Peyer's patch (tissue), 4 donors: ENCODE data around the gene PRELP. TPM values are rescaled to one million over a fixed set of nuclear protein-coding genes. Genes with fewer than 3 reads are reported as not detected.

Experiments
- DNase-seq, 3 donors: peaks; one replicate each; pipeline ENCODE4 v3.0.0-alpha.2; 2017 to 2019
- H3K27ac ChIP-seq, 4 donors: fragments of 200-600 bp; sonication (generic); one replicate each; pipeline ENCODE4 v1.5.1; 2016 to 2019
- H3K27me3 ChIP-seq, 2 donors: fragments of 200-600 bp; sonication (generic); one replicate each; pipeline ENCODE4 v1.5.1; 2019
- H3K36me3 ChIP-seq, 3 donors: fragments of 200-600 bp; sonication (generic); one replicate each; pipeline ENCODE4 v1.5.1; 2016 to 2019
- H3K4me1 ChIP-seq, 4 donors: fragments of 200-600 bp; sonication (generic); one replicate each; pipeline ENCODE4 v1.5.1; 2016 to 2019
- H3K4me3 ChIP-seq, 4 donors: fragments of 200-600 bp; sonication (generic); 1 replicate in 3 of 4; 2 replicates in 1 of 4; pipeline ENCODE4 v1.5.1; 2016 to 2019; ENCODE audit warnings: mild to moderate bottlenecking in 1 of 4
- H3K9me3 ChIP-seq, 4 donors: fragments of 200-600 bp; sonication (generic); one replicate each; pipeline ENCODE4 v1.5.1; 2016 to 2019; ENCODE audit warnings: mild to moderate bottlenecking in 1 of 4
- POLR2A ChIP-seq, 2 donors: fragments of 450-650 bp; IDR thresholded peaks; one replicate each; pipeline ENCODE4 v1.5.1; 2017; ENCODE audit warnings: antibody characterized with exemption in 2 of 2, mild to moderate bottlenecking in 2 of 2, moderate library complexity in 2 of 2
- total RNA-seq, 4 donors: library from RNA; depleted of rRNA; stranded (reverse); fragments of >200 nt; gene quantifications; one replicate each; pipeline ENCODE4 v1.1.0, GENCODE V29; 2016
- TF ChIP-seq, protein P1 (sequence below), 6 experiments: fragments of 450-650 bp in 4 of 6; fragments of 200-600 bp in 2 of 6; sonication (generic) in 1 of 6; IDR thresholded peaks; one replicate each; pipeline ENCODE4 v1.5.1; 2017 to 2019; ENCODE audit warnings: antibody characterized with exemption in 6 of 6, mild to moderate bottlenecking in 3 of 6, moderate library complexity in 1 of 6

The PRELP gene
- total RNA-seq, 4 donors from 2014 or later: 4.2 to 38.3 (median 18.0) TPM

DNA sequence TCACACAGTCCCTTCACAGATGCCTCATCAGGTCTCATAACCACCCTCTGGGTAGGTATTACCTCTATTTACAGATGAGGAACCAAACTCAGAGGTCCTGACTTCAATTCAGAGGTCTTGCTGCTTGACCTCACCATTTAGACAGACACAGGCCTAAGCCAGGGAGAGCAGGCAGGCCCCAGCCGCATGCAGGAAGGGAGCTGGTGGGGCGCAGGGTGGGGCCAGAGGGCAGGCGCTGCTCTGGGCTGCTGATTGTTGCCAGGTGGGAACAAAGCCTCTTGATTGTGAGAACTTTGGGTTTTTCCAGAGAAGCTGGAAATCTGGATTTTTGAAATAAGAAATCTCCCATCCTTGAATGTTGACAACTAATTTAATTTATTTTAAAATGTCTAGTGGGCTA is 19.9 kb upstream of the PRELP start:
- Histone ChIP-seq H3K27ac (no peak overlapping the region), H3K9me3 (no peaks in the 10 kb centered on the region), H3K4me3 (no peak overlapping the region), H3K36me3 (no peaks in the 10 kb centered on the region), H3K4me1 (no peaks in the 10 kb centered on the region), H3K27me3 (no peaks in the 10 kb centered on the region)
- DNase-seq: no peak
- no peak for TF ChIP-seq POLR2A (IDR thresholded peaks at IDR 0.05)
- TF ChIP-seq, protein P1, sequence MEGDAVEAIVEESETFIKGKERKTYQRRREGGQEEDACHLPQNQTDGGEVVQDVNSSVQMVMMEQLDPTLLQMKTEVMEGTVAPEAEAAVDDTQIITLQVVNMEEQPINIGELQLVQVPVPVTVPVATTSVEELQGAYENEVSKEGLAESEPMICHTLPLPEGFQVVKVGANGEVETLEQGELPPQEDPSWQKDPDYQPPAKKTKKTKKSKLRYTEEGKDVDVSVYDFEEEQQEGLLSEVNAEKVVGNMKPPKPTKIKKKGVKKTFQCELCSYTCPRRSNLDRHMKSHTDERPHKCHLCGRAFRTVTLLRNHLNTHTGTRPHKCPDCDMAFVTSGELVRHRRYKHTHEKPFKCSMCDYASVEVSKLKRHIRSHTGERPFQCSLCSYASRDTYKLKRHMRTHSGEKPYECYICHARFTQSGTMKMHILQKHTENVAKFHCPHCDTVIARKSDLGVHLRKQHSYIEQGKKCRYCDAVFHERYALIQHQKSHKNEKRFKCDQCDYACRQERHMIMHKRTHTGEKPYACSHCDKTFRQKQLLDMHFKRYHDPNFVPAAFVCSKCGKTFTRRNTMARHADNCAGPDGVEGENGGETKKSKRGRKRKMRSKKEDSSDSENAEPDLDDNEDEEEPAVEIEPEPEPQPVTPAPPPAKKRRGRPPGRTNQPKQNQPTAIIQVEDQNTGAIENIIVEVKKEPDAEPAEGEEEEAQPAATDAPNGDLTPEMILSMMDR (IDR thresholded peaks at IDR 0.05): no peak

DNA sequence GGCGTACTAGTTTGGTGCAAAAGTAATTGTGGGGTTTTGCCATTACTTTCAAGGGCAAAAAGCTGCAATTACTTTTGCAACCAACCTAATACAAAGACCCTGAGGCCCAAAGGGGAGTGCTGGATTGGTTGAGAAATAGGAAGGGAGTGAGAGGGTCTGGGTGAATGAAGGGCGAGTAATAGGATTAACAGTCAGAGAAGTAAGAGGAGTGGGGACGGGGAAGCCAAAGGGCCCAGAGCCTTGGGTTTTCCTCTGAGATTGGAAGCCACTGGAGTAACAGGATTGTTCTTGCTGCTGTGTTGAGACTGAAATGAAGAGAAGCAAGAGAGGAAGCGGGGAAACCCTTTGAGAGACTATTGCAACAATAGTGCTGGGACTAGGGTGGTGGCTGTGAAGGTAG is 19.0 kb upstream of the PRELP start:
- no peaks in the 10 kb centered on the region for H3K27me3 ChIP-seq
- DNase-seq: no peak
- no peak overlapping the region for H3K27ac ChIP-seq
- H3K9me3 ChIP-seq: no peaks in the 10 kb centered on the region
- H3K4me1 ChIP-seq: no peaks in the 10 kb centered on the region
- TF ChIP-seq POLR2A (IDR thresholded peaks at IDR 0.05): no peak
- TF ChIP-seq, protein P1 (IDR thresholded peaks at IDR 0.05): no peak
- H3K36me3 ChIP-seq: no peaks in the 10 kb centered on the region
- no peak overlapping the region for H3K4me3 ChIP-seq

DNA sequence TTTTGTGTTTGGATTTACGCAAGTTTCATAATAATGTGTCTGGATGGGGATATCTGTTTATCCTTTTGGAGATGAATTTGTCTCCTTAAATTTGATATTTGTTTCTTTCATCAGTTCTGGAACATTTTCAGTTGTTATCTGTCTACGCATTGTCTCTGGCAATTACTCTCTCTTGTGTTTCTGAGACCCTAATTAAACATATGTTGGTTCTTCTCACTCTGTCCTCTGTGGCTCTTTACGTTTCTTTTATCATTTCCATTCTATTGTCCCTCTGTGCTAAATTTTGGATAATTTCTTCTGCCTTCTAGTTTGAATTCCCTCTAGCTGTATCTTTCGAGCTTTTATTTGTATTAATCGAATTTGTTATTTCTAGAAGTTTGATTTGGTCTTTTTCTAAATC is 17.5 kb upstream of the PRELP start:
- H3K27me3 ChIP-seq: no peaks in the 10 kb centered on the region
- DNase-seq: no peak
- no peak overlapping the region for H3K4me3 ChIP-seq
- no peak for TF ChIP-seq POLR2A (IDR thresholded peaks at IDR 0.05)
- TF ChIP-seq, protein P1 (IDR thresholded peaks at IDR 0.05): no peak
- no peaks in the 10 kb centered on the region for H3K36me3 ChIP-seq
- no peak overlapping the region for H3K27ac ChIP-seq
- no peaks in the 10 kb centered on the region for H3K9me3 ChIP-seq
- no peaks in the 10 kb centered on the region for H3K4me1 ChIP-seq

DNA sequence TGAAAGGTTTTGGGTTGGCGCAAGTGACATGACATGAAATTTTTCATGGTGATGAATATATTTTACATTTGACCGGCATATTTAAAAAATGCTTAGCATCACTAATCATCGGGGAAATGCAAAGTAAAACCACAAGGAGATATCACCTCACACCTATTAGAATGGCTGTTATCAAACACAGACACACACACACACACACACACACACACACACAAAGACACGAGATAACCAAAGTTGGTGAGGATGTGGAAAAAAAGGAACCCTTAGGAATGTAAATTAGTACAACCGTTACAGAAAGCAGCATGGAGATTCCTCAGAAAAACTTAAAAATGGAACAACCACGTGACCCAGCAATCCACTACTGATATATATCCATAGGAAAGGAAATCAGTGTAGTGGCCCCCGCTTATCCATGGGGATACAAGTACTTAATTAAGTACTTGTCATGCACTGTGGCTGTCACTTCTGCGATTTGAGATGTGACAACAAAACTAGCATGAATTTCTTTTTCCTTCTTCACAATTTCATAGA is 15.9 kb upstream of the PRELP start:
- H3K27me3 ChIP-seq: no peaks in the 10 kb centered on the region
- no peak overlapping the region for H3K27ac ChIP-seq
- H3K4me3 ChIP-seq: no peak overlapping the region
- no peaks in the 10 kb centered on the region for H3K36me3 ChIP-seq
- no peaks in the 10 kb centered on the region for H3K4me1 ChIP-seq
- TF ChIP-seq, protein P1 (IDR thresholded peaks at IDR 0.05): no peak
- no peak for TF ChIP-seq POLR2A (IDR thresholded peaks at IDR 0.05)
- H3K9me3 ChIP-seq: no peaks in the 10 kb centered on the region
- DNase-seq: peak in 1 of 3 donors; percentile 2

DNA sequence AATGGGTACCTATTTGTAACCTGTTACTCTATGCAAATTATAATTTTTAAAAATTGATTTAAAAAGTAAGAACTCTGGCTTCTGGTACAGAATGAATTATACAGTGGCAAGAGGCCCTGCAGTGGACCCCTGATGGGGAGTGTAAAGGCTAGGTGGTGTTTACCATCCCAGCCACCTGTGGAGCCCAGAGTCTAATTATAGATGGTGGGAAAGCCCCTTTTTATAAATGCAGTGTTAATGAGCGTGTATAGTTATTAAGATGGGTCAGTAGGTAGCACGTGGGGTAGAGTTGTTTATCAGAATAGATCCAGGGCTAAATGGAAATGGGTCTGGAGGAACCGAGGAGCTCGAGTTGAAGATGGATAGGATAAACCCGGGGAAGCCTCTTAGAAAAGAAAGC is 13.9 kb upstream of the PRELP start:
- H3K4me1 ChIP-seq: peaks cover 0 to 11% (median 0%) of the 10 kb centered on the region in 4 donors
- no peaks in the 10 kb centered on the region for H3K9me3 ChIP-seq
- H3K27ac ChIP-seq: no peak overlapping the region
- H3K4me3 ChIP-seq: no peak overlapping the region
- no peaks in the 10 kb centered on the region for H3K36me3 ChIP-seq
- DNase-seq: no peak
- no peaks in the 10 kb centered on the region for H3K27me3 ChIP-seq
- TF ChIP-seq, protein P1 (IDR thresholded peaks at IDR 0.05): no peak
- TF ChIP-seq POLR2A (IDR thresholded peaks at IDR 0.05): no peak

DNA sequence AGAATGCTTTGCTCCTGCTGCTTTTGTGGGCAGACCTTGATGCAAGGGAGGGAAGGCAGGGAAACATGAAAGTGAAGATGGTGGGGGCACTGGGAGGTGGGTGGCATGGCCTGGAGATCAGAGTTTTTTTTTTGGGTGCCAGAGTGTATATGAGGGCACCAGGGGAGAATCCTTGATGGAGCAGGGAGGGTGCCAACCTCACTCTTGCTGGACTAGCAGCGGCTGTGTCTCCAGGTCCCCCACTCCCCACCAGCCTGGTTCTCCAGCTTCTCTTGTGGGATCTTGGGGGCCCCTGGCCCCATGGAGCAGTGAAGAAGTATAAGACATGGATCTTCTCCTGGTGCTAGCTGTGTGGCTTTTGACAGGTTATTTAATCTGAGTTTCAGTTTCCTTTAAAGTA is 13.5 kb upstream of the PRELP start:
- H3K9me3 ChIP-seq: no peaks in the 10 kb centered on the region
- H3K36me3 ChIP-seq: no peaks in the 10 kb centered on the region
- no peaks in the 10 kb centered on the region for H3K27me3 ChIP-seq
- no peak for DNase-seq
- peaks cover 0 to 11% (median 1%) of the 10 kb centered on the region in 4 donors for H3K4me1 ChIP-seq
- no peak overlapping the region for H3K4me3 ChIP-seq
- H3K27ac ChIP-seq: no peak overlapping the region
- TF ChIP-seq, protein P1 (IDR thresholded peaks at IDR 0.05): no peak
- no peak for TF ChIP-seq POLR2A (IDR thresholded peaks at IDR 0.05)
